NCI-H2171 (cell line): Measurements from ENCODE around the gene PDPR.
"Not testable (repeated sequence)": the region's sequence is repeated elsewhere in the genome, so short reads cannot be mapped to it uniquely, and the experiment has no call there.

ENCODE experiments used
- DNase-seq: peaks from one replicate; lab custom pipeline; 2025; lab: John Stamatoyannopoulos, UW

PDPR gene

GRCh38 chr16:70113982-70114826 is at the start of gene PDPR:
Gene PDPR, plus strand, starts transcription at chr16:70114332. Its CDS starts 6,161 bp downstream, at chr16:70120493.
- DNase-seq: peak; percentile 85

DNA sequence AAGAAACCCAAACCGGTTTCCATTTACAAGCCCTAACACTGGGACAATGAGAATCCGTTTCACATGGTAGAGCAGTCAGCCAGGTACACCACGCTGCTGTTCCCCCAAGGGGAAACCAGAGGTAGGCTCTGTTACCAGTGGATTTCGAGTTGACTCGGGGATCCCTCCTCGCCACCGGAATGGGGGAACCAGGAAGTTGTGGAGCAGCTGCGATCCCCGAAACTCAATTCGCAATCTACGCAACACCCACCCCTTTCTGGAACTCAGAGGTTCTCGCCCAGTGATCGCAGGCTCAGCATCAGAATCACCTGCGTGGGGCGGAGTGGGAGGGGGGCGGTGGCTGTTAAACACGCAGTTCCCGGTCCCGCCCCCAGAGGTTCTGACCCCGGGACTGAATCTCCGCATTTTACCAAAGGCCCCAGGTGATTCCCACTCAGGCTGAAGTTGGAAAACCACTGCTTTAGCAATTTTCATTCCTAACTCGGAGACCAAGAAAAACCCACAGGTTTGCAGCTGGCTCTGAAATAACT is 49.2 kb upstream of the PDPR start:
- peak; percentile 6 for DNase-seq

DNA sequence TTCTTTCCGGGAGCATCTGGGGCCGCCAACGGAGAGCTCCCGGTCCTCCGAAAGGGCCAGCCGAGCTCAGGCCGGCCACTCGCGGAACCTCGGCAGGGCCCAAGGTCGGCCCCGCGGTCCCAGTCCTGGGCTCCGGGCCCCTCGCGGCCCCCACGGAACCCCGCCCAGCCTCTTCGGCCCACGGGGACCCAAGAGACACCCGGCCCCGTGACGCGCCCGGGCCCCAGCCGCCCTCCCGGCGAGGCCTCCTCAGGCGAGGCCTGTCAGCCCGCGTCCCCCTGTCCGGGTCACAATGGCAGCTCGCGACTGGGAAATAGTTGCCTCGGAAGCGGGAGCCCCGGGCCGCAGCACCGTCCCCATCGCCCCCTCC is 48.8 kb upstream of the PDPR start:
- DNase-seq: not testable (repeated sequence)

- DNase-seq: peak; percentile 75
Observed at GRCh38 chr16:70065746-70066658, 48.1 kb upstream of the PDPR start.

DNA sequence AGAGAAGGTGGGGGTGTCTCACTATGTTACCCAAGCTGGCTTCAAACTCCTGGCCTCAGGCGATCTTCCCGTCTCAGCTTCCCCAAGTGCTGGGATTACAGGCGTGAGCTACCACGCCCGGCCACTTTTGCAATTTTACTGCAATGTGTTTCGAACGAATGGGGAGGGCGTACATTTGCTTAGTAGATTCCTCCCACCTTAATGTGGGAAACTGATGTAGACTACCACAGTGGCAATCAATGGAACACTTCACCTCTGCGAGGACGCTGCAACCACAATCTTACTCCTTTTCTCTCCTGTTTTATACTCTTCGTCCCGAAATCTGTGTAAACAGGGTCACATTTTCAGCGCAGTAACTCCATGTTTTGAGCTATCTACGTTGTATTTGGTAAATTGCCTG is 47.4 kb upstream of the PDPR start:
- not testable (repeated sequence) for DNase-seq

GRCh38 chr16:70079081-70079480 is 35.1 kb upstream of the PDPR start:
- not testable (repeated sequence) for DNase-seq

DNA sequence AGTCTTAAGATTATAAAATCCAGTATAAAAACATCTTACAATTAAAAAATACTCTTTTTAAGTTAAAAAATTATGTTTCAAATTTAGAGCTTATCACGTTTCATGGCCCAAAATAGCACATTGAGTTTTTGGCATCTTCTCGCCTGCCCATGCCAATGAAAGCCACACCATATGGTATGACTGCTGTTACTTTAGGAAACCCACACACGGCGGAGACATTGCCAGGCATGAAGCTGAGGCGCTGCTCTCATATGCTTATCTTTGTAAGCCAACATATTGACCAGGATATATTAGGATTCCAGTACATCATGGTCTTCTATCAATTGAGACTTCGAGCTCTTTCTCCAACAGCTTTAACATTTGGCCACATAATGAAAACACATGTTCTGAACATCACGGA is 32.9 kb upstream of the PDPR start:
- DNase-seq: peak; percentile 44

GRCh38 chr16:70083931-70084330 is 30.2 kb upstream of the PDPR start:
- DNase-seq: not testable (repeated sequence)

- not testable (repeated sequence) for DNase-seq
Observed at GRCh38 chr16:70088160-70088559, 26.0 kb upstream of the PDPR start.

- not testable (repeated sequence) for DNase-seq
Observed at GRCh38 chr16:70088877-70089276, 25.3 kb upstream of the PDPR start.

DNA sequence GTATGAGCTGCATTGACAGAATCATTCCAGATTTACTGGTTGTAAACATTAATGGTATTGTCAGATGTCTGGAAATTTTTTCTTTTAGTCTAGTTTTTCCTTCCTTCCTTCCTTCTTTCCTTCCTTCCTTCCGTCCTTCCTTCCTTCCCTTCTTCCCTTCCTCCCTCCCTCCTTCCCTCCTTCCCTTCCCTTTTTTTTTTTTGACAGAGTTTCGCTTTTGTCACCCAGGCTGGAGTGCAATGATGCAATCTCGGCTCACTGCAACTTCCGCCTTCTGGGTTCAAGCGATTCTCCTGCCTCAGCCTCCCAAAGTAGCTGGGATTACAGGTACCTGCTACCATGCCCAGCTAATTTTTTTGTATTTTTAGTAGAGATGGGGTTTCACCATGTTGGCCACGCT is 24.8 kb upstream of the PDPR start:
- not testable (repeated sequence) for DNase-seq

DNA sequence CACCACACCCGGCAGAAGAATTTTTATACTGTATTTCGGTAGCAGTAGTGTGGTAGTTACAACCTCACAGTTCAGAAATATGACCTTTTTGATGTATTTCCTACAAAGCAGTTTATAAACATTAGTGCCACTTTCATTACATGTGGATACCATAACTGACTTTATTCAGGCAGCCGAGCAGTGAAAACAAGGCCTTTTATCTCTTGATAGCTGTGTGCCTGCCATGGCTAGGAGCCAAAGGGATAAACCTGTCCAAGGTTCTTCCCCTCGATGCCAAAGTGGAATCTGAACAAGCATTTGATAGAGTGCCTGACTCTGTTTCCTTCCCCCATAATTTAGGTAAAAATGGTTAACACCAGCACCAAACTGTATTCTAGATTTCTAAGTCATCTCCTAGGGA is 23.0 kb upstream of the PDPR start:
- DNase-seq: not testable (repeated sequence)

- DNase-seq: not testable (repeated sequence)
Observed at GRCh38 chr16:70094096-70094495, 20.0 kb upstream of the PDPR start.

DNA sequence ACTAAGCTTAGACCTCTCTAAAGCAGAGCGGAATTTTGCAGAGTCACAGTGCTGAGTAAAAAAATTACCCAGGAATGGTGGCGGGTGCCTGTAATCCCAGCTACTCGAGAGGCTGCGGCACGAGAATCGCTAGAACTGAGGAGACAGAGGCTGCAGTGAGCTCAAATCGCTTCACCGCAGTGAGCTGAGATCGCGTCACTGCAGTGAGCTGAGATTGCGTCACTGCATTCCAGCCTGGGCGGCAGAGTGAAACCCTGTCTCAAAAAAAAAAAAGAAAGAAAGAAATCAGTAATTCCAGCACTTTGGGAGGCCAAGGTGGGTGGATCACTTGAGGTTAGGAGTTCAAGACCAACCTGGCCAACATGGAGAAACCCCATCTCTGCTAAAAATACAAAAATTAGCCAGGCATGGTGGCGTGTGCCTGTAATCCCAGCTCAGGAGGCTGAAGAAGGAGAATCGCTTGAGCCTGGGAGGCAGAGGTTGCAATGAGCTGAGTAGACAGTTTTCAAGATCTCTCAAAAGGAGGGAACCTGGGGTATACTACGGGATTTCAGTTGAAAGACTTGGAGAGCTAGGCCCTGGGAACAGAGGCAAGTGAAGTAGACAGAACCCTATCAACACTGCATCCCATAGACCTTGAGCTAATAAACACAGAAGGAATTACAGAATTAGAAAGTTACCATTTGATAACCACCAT is 4.4 kb upstream of the PDPR start:
- DNase-seq: not testable (repeated sequence)

DNA sequence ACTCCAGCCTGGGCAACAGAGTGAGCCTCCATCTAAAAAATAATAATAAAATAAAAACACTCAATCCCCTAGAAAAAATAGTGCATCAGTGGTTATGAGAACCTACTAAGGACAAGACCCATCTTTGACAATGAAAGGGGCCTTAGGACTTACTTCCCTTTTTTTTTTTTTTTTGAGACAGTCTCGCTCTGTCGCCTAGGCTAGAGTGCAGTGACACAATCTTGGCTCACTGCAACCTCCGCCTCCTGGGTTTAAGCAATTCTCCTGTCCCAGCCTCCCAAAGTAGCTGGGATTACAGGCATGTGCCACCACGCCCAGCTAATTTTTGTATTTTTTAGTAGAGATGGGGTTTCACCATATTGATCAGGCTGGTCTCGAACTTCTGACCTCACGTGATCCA is 2.0 kb upstream of the PDPR start:
- not testable (repeated sequence) for DNase-seq

GRCh38 chr16:70113599-70113981 is 542 bp upstream of the PDPR start:
- not testable (repeated sequence) for DNase-seq

GRCh38 chr16:70118354-70118753 is 4.2 kb downstream of the PDPR start:
- DNase-seq: not testable (repeated sequence)

- DNase-seq: not testable (repeated sequence)
Observed at GRCh38 chr16:70118776-70119175, 4.6 kb downstream of the PDPR start.

DNA sequence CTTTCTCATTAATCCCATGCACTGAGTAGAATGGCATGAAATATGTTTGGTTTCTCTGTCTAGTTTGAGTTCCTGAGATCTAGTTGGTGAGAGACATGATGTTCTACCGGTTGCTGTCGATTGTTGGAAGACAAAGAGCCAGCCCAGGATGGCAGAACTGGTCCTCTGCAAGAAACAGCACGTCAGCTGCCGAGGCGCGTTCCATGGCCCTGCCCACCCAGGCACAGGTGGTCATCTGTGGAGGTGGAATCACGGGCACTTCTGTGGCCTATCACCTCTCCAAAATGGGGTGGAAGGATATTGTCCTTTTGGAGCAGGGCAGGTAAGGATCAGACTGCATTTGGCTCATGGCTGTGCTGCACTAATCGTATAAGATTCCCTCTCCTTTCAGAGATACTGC is 6.3 kb downstream of the PDPR start:
- not testable (repeated sequence) for DNase-seq

DNA sequence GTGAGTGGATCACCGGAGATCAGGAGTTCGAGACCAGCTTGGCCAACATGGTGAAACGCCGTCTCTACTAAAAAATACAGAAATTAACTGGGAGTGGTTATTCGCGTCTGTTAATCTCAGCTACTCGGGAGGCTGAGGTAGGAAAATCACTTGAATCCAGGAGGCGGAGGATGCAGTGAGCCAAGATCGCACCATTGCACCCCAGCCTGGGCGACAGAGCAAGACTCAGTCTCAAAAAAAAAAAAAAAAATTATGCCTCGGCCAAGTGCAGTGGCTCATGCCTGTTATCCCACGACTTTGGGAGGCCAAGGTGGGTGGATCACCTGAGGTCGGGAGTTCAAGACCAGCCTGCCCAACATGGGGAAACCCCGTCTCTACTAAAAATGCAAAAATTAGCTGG is 9.7 kb downstream of the PDPR start:
- not testable (repeated sequence) for DNase-seq

- not testable (repeated sequence) for DNase-seq
Observed at GRCh38 chr16:70126226-70126625, 12.1 kb downstream of the PDPR start.

- DNase-seq: not testable (repeated sequence)
Observed at GRCh38 chr16:70127706-70128105, 13.6 kb downstream of the PDPR start.
